Right cardiac atrium (tissue), 5 donors: ENCODE results near the gene DAAM2. TPM values are rescaled to one million over a fixed set of nuclear protein-coding genes. Genes with fewer than 3 reads are reported as not detected.
A peak's percentile ranks its signal among the peaks of the same experiment; 100 is the strongest.

Source experiments
- ATAC-seq, 2 donors: fragments of 200-7000 bp; cut with Tn5 transposase; one replicate each; pipeline versions ENCODE4 v1.8.0 to v1.9.1; 2020; ENCODE audit warnings: moderate library complexity in 2 of 2, mild to moderate bottlenecking in 1 of 2
- DNase-seq, 3 donors: peaks; one replicate each; pipeline ENCODE4 v3.0.0-alpha.2; 2020
- H3K27ac ChIP-seq: one replicate; pipeline ENCODE4 v1.5.1; 2013; ENCODE audit warnings: mild to moderate bottlenecking, low read length, control low read depth, moderate library complexity
- H3K27me3 ChIP-seq: one replicate; pipeline ENCODE4 v1.6.1; 2013; ENCODE audit not compliant: control insufficient read depth, insufficient read depth
- H3K4me1 ChIP-seq: one replicate; pipeline ENCODE4 v1.6.1; 2013; ENCODE audit warnings: low read length; ENCODE audit not compliant: control insufficient read depth, insufficient read depth
- H3K4me3 ChIP-seq: one replicate; pipeline ENCODE4 v1.5.1; 2013; ENCODE audit warnings: low read length, control low read depth
- H3K9me3 ChIP-seq: one replicate; pipeline ENCODE4 v1.6.1; 2013; ENCODE audit warnings: low read length; ENCODE audit not compliant: control insufficient read depth
- WGBS: extraction: QIAGEN DNeasy Blood & Tissue Kit; methylation state at CpG from one replicate; pipeline ENCODE4 v1.1.7; 2013; 5-methylcytosine and 5-hydroxymethylcytosine counted together
- intact Hi-C, 4 donors: fragments of 100-400 bp; cut with DNase I; formaldehyde crosslinking; loops; one replicate each; pipeline versions ENCODE4 v1.11.0 to v1.14.0; 2022 to 2023
- polyA plus RNA-seq: library from polyadenylated mRNA; stranded (reverse); fragments of 200-250 nt; gene quantifications from one replicate; pipeline ENCODE4 v1.2.3, GENCODE V29; 2013
- total RNA-seq, 4 donors: library from RNA; stranded (reverse); fragmentation: NEBNext Ultra II Directional; extraction: Animal tissue kit (Norgen Biotek cat#: 25700); gene quantifications; one replicate each; pipeline ENCODE4 v1.2.1, GENCODE V29; 2021
- donor health status: healthy with polysubstance abuse.
- donor health status: DM: no; HTN: yes; CAD: no.
- donor health status: DM: no; HTN: no; CAD: no.
- donor health status: DM: no; HTN: yes; CAD: no; lungs with severe emphysema.
- donor health status: DM: yes; HTN: yes; CAD: no.

Gene DAAM2
- total and polyA plus RNA-seq, 5 donors, result 7.2 to 11.5 (median 9.9) TPM

DNA sequence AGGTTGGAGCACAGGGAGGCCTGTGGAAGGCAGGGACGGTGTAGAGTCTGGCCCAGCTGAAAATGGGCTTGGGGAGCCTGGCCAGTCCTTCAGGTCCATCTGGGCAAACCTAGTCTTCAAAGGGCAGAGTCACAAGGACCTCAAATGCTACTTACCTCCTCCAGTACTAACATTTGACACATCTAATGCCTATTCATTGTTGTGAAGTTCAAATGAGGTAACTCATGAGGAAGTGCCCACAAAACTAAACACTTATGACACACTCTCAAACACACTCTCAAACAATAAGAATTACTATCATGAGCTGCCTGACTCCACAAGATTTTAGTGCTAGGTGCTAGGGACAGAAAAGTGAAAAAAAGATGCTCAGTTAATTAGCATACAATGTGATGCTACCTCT, 27.1 kb downstream of the DAAM2 start:
- DNase-seq (no peak), ATAC-seq (no peak)
- Histone ChIP-seq H3K4me3 (no peak overlapping the region), H3K27me3 (no peaks in the 10 kb centered on the region), H3K4me1 (peaks cover 12% of the 10 kb centered on the region), H3K9me3 (no peaks in the 10 kb centered on the region), H3K27ac (peak overlapping the region; percentile 82)
- intact Hi-C loops, result no loop called here
- WGBS, result 51% methylated on average over 1 of the region's 1 CpG

- Histone ChIP-seq H3K4me1 (peaks cover 13% of the 10 kb centered on the region), H3K27me3 (no peaks in the 10 kb centered on the region), H3K9me3 (no peaks in the 10 kb centered on the region), H3K4me3 (no peak overlapping the region), H3K27ac (peak overlapping the region; percentile 43)
- WGBS, result 68% methylated on average over 8 of the region's 8 CpGs
- no peak for ATAC-seq
- no peak for DNase-seq
- intact Hi-C loops, result no loop called here
Measured at GRCh38 chr6:39819676-39820075, 27.5 kb downstream of the DAAM2 start.

DNA sequence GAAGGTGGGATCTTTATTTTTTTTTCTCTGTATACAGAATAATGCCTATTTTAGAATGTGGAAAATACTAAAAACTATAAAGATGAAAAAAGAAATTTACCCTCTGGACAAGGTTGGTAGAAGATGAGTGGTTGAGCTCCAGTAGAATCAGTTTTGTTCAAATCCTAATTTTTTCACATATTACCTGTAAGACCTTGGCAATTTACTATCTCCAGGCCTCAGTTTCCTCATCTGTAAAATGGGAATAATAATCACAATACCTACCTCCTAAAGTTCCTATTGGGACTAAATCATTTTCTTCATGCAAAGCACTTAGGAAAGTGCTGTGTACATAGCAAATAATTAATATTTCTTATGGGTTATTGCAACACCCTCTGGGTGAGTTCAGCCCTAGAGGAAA, 28.4 kb downstream of the DAAM2 start:
- H3K4me1 ChIP-seq, result peaks cover 18% of the 10 kb centered on the region
- ATAC-seq, result no peak
- H3K27me3 ChIP-seq, result no peaks in the 10 kb centered on the region
- H3K4me3 ChIP-seq, result no peak overlapping the region
- H3K9me3 ChIP-seq, result no peaks in the 10 kb centered on the region
- intact Hi-C loops, result no loop called here
- DNase-seq, result no peak
- H3K27ac ChIP-seq, result peak overlapping the region; percentile 92

GRCh38 chr6:39821046-39821740, 29.0 kb downstream of the DAAM2 start:
- H3K4me1 ChIP-seq, result peaks cover 18% of the 10 kb centered on the region
- WGBS, result 28% methylated on average over 5 of the region's 5 CpGs
- H3K9me3 ChIP-seq, result no peaks in the 10 kb centered on the region
- no peaks in the 10 kb centered on the region for H3K27me3 ChIP-seq
- peak overlapping the region; percentile 92 for H3K27ac ChIP-seq
- DNase-seq (no peak), ATAC-seq (peak; percentile 45 to 61)
- peak overlapping the region; percentile 25 for H3K4me3 ChIP-seq
- intact Hi-C loops, result no loop called here

- ATAC-seq (peak; percentile 84 to 89), DNase-seq (peak; percentile 77 to 93 (median 91))
Measured at GRCh38 chr6:39821742-39822532, 29.8 kb downstream of the DAAM2 start.

DNA sequence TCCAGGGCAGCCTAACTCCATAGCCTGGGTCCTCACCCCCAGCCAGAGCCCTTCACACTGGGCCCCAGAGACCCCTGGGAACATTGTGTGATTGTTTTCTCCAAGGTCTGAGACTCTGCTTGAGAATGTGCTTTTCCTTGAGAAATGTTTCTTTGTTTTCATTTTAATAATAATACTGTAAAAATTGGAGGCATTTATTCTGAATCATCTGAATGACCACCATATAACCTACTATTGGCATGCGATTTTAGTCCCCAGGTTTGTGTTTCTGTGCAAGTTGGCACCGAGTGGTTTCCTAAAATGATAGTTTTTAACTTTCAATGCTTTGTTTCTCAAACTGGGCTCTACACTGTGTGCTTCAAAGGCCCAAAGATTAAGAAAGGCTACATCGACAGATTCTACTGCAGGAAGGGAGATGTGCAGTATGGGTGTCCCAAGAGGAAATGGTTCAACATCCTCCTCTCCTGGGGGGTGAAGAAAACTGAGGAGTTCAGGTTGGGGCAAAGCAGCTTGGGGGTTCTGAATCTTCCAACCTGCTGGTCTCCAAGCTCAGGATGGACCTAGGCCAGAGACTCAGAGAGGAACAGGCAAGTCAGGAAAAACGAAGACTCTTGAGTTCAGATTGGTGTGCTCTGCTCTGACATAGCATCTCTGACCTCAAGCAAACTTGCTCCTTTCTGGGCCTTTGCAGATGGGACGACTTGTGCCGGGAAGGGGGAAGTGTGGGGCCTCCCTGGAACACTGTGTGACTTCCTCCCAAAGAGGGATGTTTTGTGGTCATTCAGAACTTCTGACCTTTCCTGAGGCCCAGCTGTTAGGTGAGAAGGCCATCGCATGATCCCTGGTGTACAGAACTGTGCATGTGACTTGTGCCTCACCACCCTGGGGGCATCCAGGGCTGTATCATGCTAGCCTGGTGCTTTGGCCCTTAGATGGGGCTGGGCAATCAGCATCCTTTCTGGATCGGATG, 31.0 kb downstream of the DAAM2 start:
- peak in 2 of 3 donors; percentile 48 to 76 for DNase-seq
- H3K27ac ChIP-seq, result peak overlapping the region; percentile 46
- H3K4me1 ChIP-seq, result peaks cover 18% of the 10 kb centered on the region
- no peaks in the 10 kb centered on the region for H3K9me3 ChIP-seq
- H3K4me3 ChIP-seq, result no peak overlapping the region
- 41% methylated on average over 8 of the region's 8 CpGs for WGBS
- intact Hi-C loops, result no loop called here
- ATAC-seq, result peak; percentile 60 to 66
- H3K27me3 ChIP-seq, result no peaks in the 10 kb centered on the region

More at GRCh38 chr6:39821742-39822532, 29.8 kb downstream of the DAAM2 start:
- intact Hi-C loops, result no loop called here
- Histone ChIP-seq H3K27ac (peak overlapping the region; percentile 92), H3K4me1 (peaks cover 18% of the 10 kb centered on the region), H3K4me3 (peak overlapping the region; percentile 25), H3K27me3 (no peaks in the 10 kb centered on the region), H3K9me3 (no peaks in the 10 kb centered on the region)
- WGBS, result 38% methylated on average over 7 of the region's 7 CpGs

- Histone ChIP-seq H3K9me3 (no peaks in the 10 kb centered on the region), H3K4me3 (no peak overlapping the region), H3K27ac (peak overlapping the region; percentile 46), H3K27me3 (no peaks in the 10 kb centered on the region), H3K4me1 (peaks cover 17% of the 10 kb centered on the region)
- intact Hi-C loops, result no loop called here
- WGBS, result 61% methylated on average over 9 of the region's 9 CpGs
- peak in 1 of 3 donors; percentile 57 for DNase-seq
- no peak for ATAC-seq
Measured at GRCh38 chr6:39824030-39824926, 32.1 kb downstream of the DAAM2 start.

DNA sequence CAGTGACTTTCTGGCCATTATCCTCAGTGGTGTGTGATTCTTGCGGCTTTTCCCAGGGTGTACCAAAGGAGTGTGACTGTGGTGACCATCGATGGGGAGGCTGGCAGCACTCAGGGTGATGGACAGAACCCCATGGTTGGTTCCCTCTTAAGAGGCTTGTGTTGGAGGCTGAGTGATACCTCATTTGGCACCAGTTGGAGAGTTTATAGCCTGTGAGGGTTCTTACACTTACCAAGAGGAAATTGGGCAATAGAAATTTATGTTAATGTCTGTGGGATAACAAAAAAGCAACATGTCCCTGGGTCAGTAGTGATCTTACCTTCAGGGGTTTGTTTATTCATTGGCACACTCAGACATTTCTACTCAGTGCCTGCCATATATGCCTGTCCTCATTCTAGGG, 37.2 kb downstream of the DAAM2 start:
- Histone ChIP-seq H3K4me1 (peaks cover 7% of the 10 kb centered on the region), H3K27me3 (no peaks in the 10 kb centered on the region), H3K9me3 (no peaks in the 10 kb centered on the region), H3K27ac (no peak overlapping the region), H3K4me3 (no peak overlapping the region)
- intact Hi-C loops, result no loop called here
- no peak for ATAC-seq
- DNase-seq, result no peak
- WGBS, result 89% methylated on average over 2 of the region's 2 CpGs

DNA sequence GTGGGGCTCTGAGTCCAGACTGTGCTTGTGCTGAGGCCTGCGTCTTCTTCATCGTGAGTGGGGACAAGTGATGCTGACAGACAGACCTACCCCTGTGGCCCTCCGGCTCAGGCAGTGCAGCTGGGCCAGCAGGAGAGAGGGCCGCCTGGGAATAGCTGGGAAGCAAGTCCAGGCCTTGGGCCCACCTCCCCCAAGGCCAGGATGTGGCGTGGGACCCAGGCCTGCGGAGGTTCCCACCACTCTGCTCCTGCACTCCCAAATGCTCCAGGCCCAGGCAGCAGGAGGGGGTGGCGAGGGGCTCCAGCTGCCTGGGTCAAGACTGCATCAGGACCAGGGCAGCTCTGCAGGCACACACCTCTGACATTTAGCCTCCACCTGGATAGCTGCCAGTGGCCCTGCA, 38.3 kb downstream of the DAAM2 start:
- DNase-seq (peak in 1 of 3 donors; percentile 73), ATAC-seq (no peak)
- H3K4me3 ChIP-seq, result no peak overlapping the region
- H3K27me3 ChIP-seq, result no peaks in the 10 kb centered on the region
- intact Hi-C loops, result no loop called here
- 60% methylated on average over 7 of the region's 7 CpGs for WGBS
- H3K9me3 ChIP-seq, result no peaks in the 10 kb centered on the region
- no peak overlapping the region for H3K27ac ChIP-seq
- peaks cover 2% of the 10 kb centered on the region for H3K4me1 ChIP-seq

DNA sequence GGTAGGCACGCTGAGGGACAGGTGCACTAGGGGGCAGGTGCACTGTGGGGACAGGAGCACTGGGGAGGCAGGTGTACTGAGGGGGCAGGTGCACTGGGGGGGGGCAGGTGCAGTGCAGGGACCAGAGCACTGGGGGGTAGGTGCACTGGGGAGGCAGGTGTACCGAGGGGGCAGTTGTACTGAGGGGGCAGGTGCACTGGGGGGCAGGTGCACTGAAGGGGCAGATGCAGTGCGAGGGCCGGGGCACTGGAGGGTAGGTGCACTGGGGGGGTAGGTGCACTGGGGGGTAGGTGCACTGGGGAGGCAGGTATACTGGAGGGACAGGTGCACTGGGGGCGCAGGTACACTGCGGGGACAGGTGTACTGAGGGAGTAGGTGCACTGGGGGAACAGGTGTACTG, 39.5 kb downstream of the DAAM2 start:
- no peak for ATAC-seq
- DNase-seq, result no peak
- intact Hi-C loops, result no loop called here
- Histone ChIP-seq H3K27ac (no peak overlapping the region), H3K4me3 (no peak overlapping the region), H3K27me3 (no peaks in the 10 kb centered on the region), H3K4me1 (peaks cover 3% of the 10 kb centered on the region), H3K9me3 (no peaks in the 10 kb centered on the region)
- WGBS, result 93% methylated on average over 6 of the region's 6 CpGs
